Fibroblast of upper back skin (primary cell): ENCODE measurements around the gene SLCO1A2.
A peak's percentile ranks its signal among the peaks of the same experiment; 100 is the strongest.

Experiments used
- DNase-seq: peaks from one replicate; pipeline ENCODE4 v3.0.0-alpha.2; 2013

The SLCO1A2 gene

GRCh38 chr12:21324551-21324950 lies 10.2 kb downstream of the SLCO1A2 start:
- no peak for DNase-seq

- DNase-seq: no peak
Measured at GRCh38 chr12:21323736-21324135, 11.0 kb downstream of the SLCO1A2 start.

DNA sequence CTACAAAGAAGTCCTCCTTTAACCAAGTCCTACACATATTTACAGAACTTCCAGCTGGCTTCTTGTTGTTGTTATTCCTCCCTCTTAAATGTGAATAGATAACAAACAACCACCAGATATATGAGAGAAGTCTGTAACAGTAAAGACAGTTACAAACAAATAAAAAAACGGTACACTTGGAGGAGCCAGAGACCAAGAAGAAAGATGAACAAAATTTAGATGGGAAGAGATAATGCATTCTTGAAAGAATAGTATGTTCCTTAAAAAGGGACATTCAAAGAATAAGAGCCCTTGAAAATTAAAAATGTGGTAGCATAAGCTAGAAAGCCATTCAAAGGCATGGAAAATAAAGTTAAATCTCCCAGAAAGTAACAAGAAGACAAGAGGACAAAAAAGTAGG lies 25.9 kb downstream of the SLCO1A2 start:
- DNase-seq: no peak

DNA sequence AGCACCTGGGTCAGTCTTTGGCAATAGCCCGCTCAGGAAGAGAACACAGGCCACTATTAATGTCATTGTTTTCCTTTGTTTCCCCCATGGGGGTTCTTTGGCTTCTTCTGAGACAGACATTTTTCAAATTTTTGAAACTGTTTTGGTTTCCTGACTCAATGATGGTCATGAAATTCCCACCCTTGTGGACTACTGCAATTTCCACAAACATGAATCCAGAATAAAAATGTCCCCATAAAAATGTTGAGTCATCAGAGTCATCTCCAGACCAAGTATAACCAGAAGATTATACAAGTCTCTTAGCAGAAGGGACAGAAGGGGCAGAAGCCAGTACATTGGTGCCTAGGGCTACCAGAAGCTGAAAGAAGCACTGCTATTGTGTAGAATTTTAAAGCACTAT lies 29.1 kb downstream of the SLCO1A2 start:
- no peak for DNase-seq

DNA sequence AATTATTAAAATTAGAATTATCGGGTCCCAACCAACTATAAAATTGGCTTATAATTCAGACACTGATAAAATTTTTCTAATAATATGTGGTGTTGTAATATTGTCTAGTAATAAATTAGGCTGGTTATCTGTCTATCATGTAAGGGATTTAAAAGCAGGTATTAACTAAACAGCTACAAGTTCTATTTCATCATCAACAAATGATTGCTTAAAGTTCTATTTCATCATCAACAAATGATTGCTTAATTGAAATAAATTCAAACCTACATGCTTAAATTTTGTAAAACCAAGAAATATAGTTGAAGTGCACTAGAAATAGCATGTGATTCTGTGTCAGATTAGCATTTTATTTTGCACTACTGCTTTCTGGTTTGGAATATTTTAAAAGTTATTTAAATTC lies 34.1 kb downstream of the SLCO1A2 start:
- DNase-seq: no peak

- peak; percentile 1 for DNase-seq
Measured at GRCh38 chr12:21296751-21297406, 37.8 kb downstream of the SLCO1A2 start.

DNA sequence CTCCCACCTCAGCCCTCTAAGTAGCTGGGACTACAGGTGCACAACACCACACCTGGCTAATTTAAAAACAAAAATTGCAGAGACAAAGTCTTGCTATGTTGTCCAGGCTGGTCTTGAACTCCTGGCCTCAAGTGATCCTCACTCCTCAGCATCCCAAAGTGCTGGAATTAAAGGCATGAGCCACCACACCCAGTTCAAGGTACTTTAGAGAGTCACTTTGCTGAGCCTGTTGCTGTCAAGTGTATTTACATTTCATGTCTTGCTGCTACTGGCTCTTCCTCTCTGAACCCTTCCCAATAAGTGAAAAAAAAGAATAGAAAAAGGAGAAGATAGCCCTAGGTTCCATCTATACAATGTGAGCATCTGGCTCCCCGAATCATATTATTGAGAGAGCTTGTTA lies 38.4 kb downstream of the SLCO1A2 start:
- DNase-seq: no peak

DNA sequence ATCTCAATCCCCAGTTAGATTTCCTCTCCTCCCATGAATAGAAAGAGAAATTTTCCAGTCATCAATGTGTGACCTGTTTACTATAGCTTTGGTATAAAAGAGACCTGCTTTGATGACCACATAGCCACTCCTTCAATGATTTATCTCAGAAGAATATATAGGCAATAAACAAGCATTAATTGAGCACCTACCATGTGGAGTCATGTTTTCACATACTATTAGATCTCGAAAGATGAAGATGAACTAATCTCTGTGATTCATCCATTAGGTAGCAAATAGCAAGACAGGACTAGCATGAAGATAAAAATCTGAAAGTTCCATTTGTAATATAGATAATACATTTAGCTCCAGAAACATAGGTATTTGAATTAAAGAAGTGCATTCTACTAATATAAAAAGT lies 40.5 kb downstream of the SLCO1A2 start:
- no peak for DNase-seq

GRCh38 chr12:21292111-21292510 lies 42.6 kb downstream of the SLCO1A2 start:
- no peak for DNase-seq

DNA sequence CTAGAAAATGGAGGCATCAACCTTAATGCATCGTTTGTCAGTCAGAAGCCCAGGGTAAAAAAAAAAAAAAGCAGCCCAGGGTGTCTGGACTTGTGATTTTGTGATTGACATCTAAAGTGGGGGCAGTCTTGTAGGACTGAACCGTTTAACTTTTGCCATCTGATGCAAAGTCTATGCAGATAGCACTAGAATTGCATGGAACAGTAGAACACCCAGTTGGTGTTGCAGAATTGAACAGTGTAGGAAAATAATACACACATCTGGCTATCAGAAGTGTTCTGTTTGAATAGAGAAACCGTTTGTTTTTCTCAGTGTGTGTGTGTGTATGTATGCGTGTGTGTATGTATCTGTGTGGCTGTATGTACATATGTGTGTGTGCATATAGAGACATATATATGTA lies 45.0 kb downstream of the SLCO1A2 start:
- no peak for DNase-seq

DNA sequence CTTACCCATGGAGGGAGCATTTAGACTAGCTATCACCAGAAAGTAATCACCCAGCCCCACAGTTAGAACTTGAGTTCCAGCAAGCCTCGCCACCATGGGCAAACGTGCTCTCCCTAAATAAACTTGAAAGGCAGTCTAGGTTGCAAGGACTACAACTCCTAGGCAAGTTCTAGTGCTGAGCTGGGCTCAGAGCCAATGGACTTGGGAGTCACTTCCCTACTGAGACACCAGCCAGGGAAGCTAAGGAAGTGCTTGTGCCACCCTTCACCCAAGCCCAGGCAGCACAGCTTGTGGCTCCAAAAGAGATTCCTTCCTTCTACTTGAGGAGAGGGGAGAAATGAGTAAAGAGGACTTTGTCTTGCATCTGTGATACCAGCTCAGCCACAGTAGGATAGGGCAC lies 57.9 kb downstream of the SLCO1A2 start:
- no peak for DNase-seq

- DNase-seq: no peak
Measured at GRCh38 chr12:21265932-21266331, 68.8 kb downstream of the SLCO1A2 start.

DNA sequence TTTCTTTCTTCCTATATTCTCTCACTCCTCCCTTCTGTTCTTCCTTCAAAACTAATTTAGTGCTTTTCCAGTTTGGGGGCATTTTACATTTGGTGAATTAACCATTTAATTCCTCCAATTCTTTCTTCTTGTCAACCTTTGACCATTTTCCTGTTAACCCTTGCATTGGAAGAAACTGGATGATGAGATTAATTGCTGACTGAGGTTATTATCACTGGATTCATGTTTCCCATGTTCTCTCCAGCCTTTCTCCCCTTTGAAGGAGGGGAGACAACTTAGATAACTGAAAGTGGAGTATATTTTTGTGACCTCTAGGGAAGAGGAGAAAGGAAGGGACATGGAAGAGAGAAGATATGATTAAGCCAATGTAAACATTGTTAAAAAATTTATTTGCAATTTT lies 70.5 kb downstream of the SLCO1A2 start:
- no peak for DNase-seq

- DNase-seq: no peak
Measured at GRCh38 chr12:21257172-21257571, 77.5 kb downstream of the SLCO1A2 start.

- no peak for DNase-seq
Measured at GRCh38 chr12:21252070-21252469, 82.6 kb downstream of the SLCO1A2 start.

- no peak for DNase-seq
Measured at GRCh38 chr12:21248679-21249078, 86.0 kb downstream of the SLCO1A2 start.

- no peak for DNase-seq
Measured at GRCh38 chr12:21239866-21240265, 94.9 kb downstream of the SLCO1A2 start.

- DNase-seq: no peak
Measured at GRCh38 chr12:21234395-21234794, 100.3 kb downstream of the SLCO1A2 start.

GRCh38 chr12:21223930-21224329 lies 110.8 kb downstream of the SLCO1A2 start:
- DNase-seq: no peak

DNA sequence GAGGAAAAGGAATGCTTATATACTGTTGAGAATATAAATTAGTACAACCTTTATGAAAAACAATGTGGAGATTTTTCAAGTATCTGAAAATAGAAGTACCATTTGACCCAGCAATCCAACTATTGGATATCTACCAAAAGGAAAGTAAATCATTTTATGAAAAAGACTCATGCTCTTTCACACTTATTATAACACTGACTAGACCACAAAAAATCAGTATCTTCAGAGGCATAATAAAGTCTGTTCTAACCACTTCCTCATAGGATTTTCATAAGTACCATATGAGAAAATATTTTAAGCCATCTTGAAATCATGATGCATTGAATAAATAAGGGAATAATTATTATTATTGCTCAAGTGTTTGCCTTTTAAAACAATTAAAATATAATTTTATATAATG lies 112.9 kb downstream of the SLCO1A2 start:
- DNase-seq: no peak

GRCh38 chr12:21221072-21221471 lies 113.6 kb downstream of the SLCO1A2 start:
- DNase-seq: no peak

GRCh38 chr12:21220266-21220665 lies 114.5 kb downstream of the SLCO1A2 start:
- no peak for DNase-seq

GRCh38 chr12:21219206-21219605 lies 115.5 kb downstream of the SLCO1A2 start:
- no peak for DNase-seq
